Rectal smooth muscle tissue (tissue), 1 donor: ENCODE results near the gene PCOLCE2.

ENCODE experiments used
- H3K27ac ChIP-seq: one replicate; pipeline ENCODE4 v1.7.0; 2013; ENCODE audit warnings: low read depth, low read length, inconsistent platforms
- H3K27me3 ChIP-seq: one replicate; pipeline ENCODE4 v1.7.0; 2013; ENCODE audit warnings: low read length; ENCODE audit not compliant: control insufficient read depth, insufficient read depth
- H3K36me3 ChIP-seq: one replicate; pipeline ENCODE4 v1.7.0; 2013; ENCODE audit warnings: low read length; ENCODE audit not compliant: control insufficient read depth, insufficient read depth
- H3K4me1 ChIP-seq: one replicate; pipeline ENCODE4 v1.7.0; 2013; ENCODE audit warnings: low read length; ENCODE audit not compliant: control insufficient read depth, insufficient read depth
- H3K4me3 ChIP-seq: one replicate; pipeline ENCODE4 v1.7.0; 2013; ENCODE audit warnings: low read length
- H3K9ac ChIP-seq: one replicate; pipeline ENCODE4 v1.7.0; 2013; ENCODE audit warnings: low read length

PCOLCE2 gene

GRCh38 chr3:142852009-142852408, 36.9 kb downstream of the PCOLCE2 start:
- H3K4me1 ChIP-seq, result no peaks in the 10 kb centered on the region
- no peak overlapping the region for H3K4me3 ChIP-seq
- no peak overlapping the region for H3K27ac ChIP-seq
- no peaks in the 10 kb centered on the region for H3K36me3 ChIP-seq
- no peaks in the 10 kb centered on the region for H3K27me3 ChIP-seq
- no peak overlapping the region for H3K9ac ChIP-seq

GRCh38 chr3:142850395-142851023, 38.4 kb downstream of the PCOLCE2 start:
- no peaks in the 10 kb centered on the region for H3K4me1 ChIP-seq
- H3K27me3 ChIP-seq, result no peaks in the 10 kb centered on the region
- H3K9ac ChIP-seq, result no peak overlapping the region
- no peaks in the 10 kb centered on the region for H3K36me3 ChIP-seq
- H3K4me3 ChIP-seq, result no peak overlapping the region
- no peak overlapping the region for H3K27ac ChIP-seq

GRCh38 chr3:142849148-142849547, 39.7 kb downstream of the PCOLCE2 start:
- H3K27ac ChIP-seq, result no peak overlapping the region
- H3K9ac ChIP-seq, result no peak overlapping the region
- H3K4me1 ChIP-seq, result no peaks in the 10 kb centered on the region
- H3K27me3 ChIP-seq, result no peaks in the 10 kb centered on the region
- H3K4me3 ChIP-seq, result no peak overlapping the region
- H3K36me3 ChIP-seq, result no peaks in the 10 kb centered on the region

- Histone ChIP-seq H3K4me1 (no peaks in the 10 kb centered on the region), H3K36me3 (no peaks in the 10 kb centered on the region), H3K9ac (no peak overlapping the region), H3K27me3 (no peaks in the 10 kb centered on the region), H3K27ac (no peak overlapping the region), H3K4me3 (no peak overlapping the region)
Observed at GRCh38 chr3:142846779-142847577, 41.9 kb downstream of the PCOLCE2 start.

GRCh38 chr3:142844339-142844977, 44.4 kb downstream of the PCOLCE2 start:
- Histone ChIP-seq H3K27me3 (no peaks in the 10 kb centered on the region), H3K36me3 (no peaks in the 10 kb centered on the region), H3K9ac (no peak overlapping the region), H3K4me3 (no peak overlapping the region), H3K27ac (no peak overlapping the region), H3K4me1 (no peaks in the 10 kb centered on the region)

- H3K36me3 ChIP-seq, result no peaks in the 10 kb centered on the region
- H3K4me1 ChIP-seq, result no peaks in the 10 kb centered on the region
- no peak overlapping the region for H3K27ac ChIP-seq
- H3K27me3 ChIP-seq, result no peaks in the 10 kb centered on the region
- no peak overlapping the region for H3K9ac ChIP-seq
- no peak overlapping the region for H3K4me3 ChIP-seq
Observed at GRCh38 chr3:142839831-142840230, 49.1 kb downstream of the PCOLCE2 start.

GRCh38 chr3:142837526-142837925, 51.4 kb downstream of the PCOLCE2 start:
- Histone ChIP-seq H3K4me1 (no peaks in the 10 kb centered on the region), H3K27me3 (no peaks in the 10 kb centered on the region), H3K9ac (no peak overlapping the region), H3K36me3 (no peaks in the 10 kb centered on the region), H3K27ac (no peak overlapping the region), H3K4me3 (no peak overlapping the region)

GRCh38 chr3:142828703-142829305, 60.1 kb downstream of the PCOLCE2 start:
- Histone ChIP-seq H3K36me3 (no peaks in the 10 kb centered on the region), H3K4me3 (no peak overlapping the region), H3K27me3 (no peaks in the 10 kb centered on the region), H3K27ac (no peak overlapping the region), H3K9ac (no peak overlapping the region), H3K4me1 (no peaks in the 10 kb centered on the region)

GRCh38 chr3:142819179-142819578, 69.7 kb downstream of the PCOLCE2 start:
- Histone ChIP-seq H3K27me3 (no peaks in the 10 kb centered on the region), H3K36me3 (no peaks in the 10 kb centered on the region), H3K27ac (no peak overlapping the region)

GRCh38 chr3:142818651-142819050, 70.2 kb downstream of the PCOLCE2 start:
- Histone ChIP-seq H3K9ac (no peak overlapping the region), H3K36me3 (no peaks in the 10 kb centered on the region), H3K27me3 (no peaks in the 10 kb centered on the region), H3K4me3 (no peak overlapping the region), H3K27ac (no peak overlapping the region), H3K4me1 (no peaks in the 10 kb centered on the region)

More at GRCh38 chr3:142819179-142819578, 69.7 kb downstream of the PCOLCE2 start:
- H3K4me1 ChIP-seq, result no peaks in the 10 kb centered on the region
- no peak overlapping the region for H3K4me3 ChIP-seq
- no peak overlapping the region for H3K9ac ChIP-seq

- Histone ChIP-seq H3K36me3 (no peaks in the 10 kb centered on the region), H3K9ac (no peak overlapping the region), H3K27me3 (no peaks in the 10 kb centered on the region), H3K27ac (no peak overlapping the region), H3K4me1 (no peaks in the 10 kb centered on the region), H3K4me3 (no peak overlapping the region)
Observed at GRCh38 chr3:142817897-142818296, 71.0 kb downstream of the PCOLCE2 start.

GRCh38 chr3:142817356-142817755, 71.5 kb downstream of the PCOLCE2 start:
- no peak overlapping the region for H3K27ac ChIP-seq

More at GRCh38 chr3:142817356-142817755, 71.5 kb downstream of the PCOLCE2 start:
- H3K27me3 ChIP-seq, result no peaks in the 10 kb centered on the region
- no peaks in the 10 kb centered on the region for H3K4me1 ChIP-seq
- H3K4me3 ChIP-seq, result no peak overlapping the region
- no peaks in the 10 kb centered on the region for H3K36me3 ChIP-seq
- H3K9ac ChIP-seq, result no peak overlapping the region
